A172 (cell line): ENCODE measurements around the gene RCL1. TPM values are rescaled to one million over a fixed set of nuclear protein-coding genes. Genes with fewer than 3 reads are reported as not detected.
"Not testable (repeated sequence)": the region's sequence is repeated elsewhere in the genome, so short reads cannot be mapped to it uniquely, and the experiment has no call there.

ENCODE experiments used
- DNase-seq: peaks from one replicate; pipeline ENCODE4 v3.0.0-alpha.2; 2015; ENCODE audit warnings: low spot score
- total RNA-seq: library from RNA; depleted of rRNA; stranded (reverse); fragments of >200 nt; shearing (Covaris generic); gene quantifications from 2 replicates; pipeline ENCODE4 v1.2.3, GENCODE V29; 2014; rRNA removed

Gene RCL1, protein sequence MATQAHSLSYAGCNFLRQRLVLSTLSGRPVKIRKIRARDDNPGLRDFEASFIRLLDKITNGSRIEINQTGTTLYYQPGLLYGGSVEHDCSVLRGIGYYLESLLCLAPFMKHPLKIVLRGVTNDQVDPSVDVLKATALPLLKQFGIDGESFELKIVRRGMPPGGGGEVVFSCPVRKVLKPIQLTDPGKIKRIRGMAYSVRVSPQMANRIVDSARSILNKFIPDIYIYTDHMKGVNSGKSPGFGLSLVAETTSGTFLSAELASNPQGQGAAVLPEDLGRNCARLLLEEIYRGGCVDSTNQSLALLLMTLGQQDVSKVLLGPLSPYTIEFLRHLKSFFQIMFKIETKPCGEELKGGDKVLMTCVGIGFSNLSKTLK
- total RNA-seq = 10.3 and 12.1 TPM in 2 replicates

DNA sequence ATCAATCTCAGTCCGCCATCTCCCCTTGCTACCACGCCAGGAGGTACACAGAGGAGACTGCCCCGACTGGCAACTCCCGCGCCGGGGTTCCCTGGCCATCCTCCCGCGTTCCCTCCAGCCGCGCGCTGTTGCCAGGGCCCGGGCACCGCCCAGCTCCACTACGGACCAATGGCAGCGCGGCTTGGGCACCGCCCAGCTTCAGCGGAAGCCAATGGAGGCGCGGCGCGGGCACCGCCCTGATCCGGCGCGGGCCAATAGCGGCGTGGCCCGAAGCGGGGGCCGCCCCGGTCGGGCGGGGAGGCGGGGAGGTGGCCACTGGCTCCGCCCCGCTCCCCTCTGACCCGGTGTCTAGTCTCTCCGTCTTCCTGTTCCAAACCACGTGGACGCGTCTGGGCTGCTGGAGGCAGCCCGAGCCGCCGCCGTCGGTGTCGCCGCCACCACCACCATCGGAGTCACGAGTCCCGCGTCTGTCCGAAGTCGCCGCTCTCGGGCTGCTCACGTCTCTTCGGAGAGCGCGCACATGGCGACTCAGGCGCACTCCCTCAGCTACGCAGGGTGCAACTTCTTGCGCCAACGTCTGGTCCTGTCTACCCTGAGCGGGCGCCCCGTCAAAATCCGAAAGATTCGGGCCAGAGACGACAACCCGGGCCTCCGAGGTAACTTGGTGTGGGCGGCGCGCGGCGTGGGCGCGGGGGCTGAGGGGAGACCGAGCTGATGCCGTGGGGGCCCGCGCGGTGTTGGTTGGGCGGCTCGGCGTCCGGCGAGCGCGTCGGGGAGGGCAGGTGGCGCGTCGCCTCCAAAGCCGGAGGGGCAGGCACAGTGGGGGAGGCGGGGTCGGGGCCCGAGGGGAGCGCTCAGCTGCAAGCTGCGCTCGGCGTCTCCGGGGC is at the start of gene RCL1:
Gene RCL1, plus strand, starts transcription at position 373 of the 887 bp plus-strand sequence. Its CDS starts 148 bp downstream, at position 521.
- DNase-seq = peak; percentile 87

DNA sequence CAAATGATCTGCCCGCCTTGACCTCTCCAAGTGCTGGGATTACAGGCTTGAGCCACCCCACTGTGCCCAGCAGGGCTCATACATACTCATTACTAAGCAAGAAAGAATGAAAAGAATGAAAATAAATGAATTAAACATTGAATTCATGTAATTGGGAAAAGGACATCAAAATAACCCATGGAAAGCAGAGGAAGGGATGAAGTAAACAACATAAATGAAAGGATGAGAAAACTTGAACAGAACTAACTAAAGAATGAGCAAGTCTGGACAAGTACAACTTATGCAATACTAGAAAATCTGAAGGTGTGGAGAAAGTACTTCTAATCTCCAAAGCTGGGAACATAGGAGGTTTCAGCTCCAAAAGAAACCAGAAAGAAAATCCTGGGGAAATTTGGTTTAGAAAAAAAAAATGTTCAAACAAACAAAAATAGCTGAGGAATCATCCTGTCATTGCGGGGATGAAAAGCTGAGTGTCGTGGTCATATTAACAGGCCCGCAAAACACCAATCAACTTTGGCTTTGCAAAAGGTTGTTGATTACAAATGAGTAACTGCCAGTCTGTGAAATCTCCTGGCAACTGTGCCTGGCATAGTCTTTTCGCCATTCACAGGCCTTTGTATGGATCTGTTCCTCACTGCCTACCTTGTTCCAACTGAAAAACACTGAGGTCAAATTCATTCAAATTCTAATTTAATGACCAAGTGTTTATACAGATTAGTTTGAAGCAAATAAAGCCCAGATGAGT is 49.4 kb upstream of the RCL1 start:
- no peak for DNase-seq

DNA sequence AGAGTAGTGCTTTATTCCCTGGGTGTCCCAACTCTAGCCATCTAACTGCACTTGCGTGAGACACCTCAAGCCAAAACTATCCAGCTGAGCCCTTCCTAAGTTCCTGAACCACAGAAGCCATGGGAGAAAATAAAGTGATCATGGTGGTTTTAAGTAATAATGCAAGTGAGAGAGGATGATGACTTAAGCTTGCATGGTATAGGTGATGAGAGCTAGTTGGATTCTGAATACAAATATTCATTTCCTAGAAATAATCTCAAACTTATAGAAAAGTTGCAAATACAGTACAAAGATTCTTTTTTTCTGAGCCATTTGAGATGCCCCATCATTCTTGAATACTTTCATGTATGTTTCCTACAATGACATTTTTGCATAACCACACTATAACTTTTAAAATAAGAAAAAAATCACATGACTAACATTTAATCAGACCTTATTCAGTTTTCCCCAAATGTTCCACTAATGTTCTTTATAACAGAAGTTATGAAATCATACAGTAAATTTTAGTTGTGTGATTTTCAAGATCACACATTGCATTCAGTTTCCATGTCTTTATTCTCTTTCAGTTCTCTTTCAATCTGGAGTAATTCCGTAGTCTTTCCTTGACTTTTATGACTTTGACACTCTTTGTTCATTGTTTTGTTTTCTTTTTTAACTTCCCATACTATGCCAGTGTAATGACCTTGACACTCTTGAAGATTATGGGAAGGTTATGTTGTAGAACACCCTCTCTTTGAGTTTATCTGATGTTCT is 46.3 kb upstream of the RCL1 start:
- no peak for DNase-seq

DNA sequence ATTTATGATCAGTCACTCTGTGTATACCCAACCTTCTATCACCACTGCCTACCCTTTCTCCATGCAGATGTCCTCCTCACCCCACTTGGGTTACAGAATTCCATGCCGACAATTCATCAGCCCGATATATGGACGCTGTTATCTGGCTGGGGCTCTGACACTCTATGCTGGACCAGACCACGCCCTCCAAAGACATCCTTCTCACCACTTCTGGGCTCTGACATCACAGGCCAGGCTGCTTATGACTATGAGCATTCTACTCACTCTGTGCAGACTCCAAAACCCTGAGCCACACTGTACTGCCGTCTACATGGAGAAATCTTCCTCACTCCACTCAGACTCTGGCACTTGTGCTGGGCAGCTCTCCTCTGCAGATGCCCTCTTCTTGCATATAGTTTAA is 44.1 kb upstream of the RCL1 start:
- DNase-seq = no peak

DNA sequence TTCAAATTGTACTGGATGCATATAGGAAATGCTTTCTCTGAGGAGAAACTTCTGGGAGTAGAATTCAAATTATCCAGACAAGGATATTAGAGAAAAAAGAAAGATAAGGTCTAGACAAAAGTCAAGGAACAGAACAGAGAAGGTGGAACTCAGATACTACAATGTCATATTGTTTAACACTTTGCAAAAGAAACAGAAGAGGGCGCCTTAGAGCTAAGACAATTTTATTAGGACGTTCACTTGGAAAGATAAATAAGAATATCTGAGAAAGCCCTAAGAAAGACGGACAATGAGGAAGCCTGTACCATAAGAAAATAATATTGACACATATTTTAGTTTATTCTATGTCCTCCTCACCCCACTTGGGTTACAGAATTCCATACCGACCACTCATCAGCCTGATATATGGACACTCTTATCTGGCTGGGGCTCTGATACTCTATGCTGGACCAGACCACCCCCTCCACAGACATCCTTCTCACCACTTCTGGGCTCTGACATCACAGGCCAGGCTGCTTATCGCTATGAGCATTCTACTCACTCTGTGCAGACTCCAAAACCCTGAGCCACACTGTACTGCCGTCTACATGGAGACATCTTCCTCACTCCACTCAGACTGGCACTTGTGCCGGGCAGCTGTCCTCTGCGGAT is 42.6 kb upstream of the RCL1 start:
- peak; percentile 28 for DNase-seq

DNA sequence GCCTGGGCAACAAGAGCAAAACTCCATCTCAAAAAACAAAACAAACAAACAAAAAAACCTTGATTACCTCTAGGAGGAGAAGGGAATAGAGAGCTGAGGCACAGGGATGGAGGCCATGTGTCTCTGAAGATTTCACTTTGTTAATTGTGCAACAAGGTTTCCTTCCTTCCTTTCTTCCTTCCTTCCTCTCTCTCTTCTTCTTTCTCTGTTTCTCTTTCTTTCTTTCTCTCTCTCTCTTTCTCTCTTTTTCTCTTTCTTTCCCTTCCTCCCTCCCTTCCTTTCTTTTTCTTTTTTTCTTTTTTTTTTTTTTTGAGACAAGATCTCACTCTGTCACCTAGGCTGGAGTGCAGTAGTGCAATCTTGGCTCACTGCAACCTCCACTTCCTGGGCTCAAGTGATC is 38.2 kb upstream of the RCL1 start:
- DNase-seq = not testable (repeated sequence)

DNA sequence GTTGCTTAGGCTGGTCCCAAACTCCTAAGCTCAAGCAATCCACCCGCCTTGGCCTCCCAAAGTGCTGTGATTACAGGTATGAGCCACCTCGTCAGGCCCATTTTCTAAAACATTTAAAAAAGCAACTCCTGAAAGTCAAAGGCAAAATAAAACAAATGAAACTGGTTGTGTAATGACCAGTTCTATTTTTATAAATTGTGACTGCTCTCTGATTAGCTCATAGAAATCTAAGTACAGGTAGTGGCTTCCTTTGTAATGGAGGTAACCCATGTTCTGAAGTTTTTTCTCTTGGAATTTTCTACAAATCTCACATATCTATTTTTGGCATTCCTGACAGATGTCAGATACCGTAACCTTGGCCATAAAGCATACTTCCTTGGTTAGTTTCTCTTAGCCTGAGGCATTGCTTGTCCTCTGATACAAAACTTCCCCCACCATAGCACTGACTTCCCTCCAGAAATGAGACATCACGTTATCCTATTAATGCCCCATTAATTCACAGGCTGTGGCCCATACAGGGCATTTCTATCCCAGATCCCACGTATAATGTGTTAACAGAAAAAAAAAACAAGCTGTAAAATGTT is 37.6 kb upstream of the RCL1 start:
- no peak for DNase-seq

DNA sequence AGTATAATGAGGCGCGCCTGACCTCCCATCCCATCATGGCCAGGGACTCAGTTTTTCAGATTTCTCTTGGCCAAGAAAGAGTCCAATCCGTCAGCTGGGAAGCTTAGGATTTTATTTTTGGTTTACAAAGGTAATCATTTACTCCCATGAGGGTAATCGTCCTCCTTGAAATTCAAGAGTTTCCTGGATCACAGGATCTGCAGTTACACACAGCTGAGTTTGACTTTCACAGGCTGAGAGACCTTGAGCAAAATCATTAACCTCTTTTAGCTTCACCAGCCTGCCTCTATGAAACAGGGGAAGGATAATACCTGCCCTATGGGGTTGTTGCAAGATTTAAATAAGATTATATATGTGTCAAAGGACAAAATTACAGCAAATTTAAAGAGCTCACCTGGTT is 36.3 kb upstream of the RCL1 start:
- DNase-seq = no peak

DNA sequence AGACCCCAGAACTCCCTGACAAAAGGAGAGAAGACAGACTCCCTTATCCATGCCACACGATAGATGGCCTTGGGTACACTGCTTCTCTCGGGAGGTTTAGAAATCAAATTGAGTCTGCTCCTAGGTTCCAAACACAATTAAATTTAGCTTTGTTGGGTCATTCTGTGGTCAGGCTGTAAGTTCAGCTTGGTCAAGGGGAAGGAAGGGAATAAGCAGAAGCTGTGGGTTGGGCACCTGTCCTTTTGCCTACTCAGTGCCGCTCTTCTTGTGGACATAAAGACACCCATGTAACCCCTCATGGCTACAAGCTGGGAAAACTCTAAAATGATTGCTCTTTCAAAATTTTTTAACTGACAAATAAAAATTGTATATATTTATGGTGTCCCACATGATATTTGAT is 32.6 kb upstream of the RCL1 start:
- no peak for DNase-seq

DNA sequence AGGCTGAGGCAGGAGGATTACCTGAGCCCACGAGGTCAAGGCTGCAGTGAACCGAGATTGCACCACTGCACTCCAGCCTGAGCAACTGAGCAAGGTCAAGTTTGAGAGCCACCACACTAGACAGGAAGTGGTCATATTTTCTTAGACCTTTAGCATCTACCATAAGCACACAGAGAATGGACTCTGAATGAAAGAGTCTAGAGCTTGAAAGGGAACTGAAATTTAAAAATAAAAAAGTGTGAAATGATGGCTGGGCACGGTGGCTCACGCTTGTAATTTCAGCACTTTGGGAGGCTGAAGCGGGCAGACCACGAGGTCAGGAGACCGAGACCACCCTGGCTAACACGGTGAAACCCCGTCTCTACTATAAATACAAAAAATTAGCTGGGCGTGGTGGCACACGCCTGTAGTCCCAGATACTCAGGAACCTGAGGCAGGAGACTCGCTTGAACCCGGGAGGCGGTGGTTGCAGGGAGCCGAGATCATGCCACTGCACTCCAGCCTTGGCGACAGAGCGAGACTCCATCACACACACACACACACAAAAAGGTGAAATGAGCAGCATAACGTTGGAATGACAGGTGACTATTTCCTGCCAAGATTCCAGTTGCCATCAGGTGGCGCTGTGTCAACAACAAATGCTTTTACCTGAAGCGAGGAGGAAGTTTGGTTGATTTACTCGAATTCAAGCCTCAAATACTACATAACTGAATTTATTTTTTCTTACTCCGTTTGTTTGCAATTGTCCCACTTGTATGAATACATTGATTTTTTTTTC is 30.4 kb upstream of the RCL1 start:
- peak; percentile 62 for DNase-seq

DNA sequence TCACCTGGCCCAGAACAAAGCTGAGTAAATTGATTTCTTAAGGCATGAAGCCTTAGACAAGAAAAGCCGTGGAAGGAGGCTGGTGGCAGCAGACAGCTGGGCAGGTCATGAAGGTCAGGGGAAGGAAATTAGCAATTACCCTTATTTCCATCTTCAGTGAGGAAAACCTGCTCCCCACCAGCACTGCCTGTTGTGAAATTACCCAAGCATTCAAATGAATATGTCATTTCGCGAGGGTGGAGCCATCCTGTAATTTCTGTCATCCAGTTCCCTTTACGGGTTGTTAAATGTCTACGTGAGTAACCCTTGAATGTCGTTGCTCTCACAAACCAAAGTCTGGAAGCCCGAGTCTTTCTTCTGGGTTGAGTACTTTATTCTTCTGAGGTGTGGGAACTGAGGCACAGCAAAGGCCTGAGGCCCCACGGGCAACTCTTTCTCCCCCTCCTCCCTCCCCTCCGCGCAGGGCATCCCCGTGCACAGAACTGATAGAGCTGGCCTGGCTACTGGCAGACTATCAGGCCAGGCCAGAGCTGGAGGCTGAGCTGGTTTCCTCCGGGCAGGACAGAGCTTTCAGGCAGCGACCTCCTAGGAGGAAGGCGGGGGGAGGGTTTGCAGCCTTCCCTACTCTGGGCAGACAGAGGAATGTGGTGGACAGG is 29.7 kb upstream of the RCL1 start:
- no peak for DNase-seq

DNA sequence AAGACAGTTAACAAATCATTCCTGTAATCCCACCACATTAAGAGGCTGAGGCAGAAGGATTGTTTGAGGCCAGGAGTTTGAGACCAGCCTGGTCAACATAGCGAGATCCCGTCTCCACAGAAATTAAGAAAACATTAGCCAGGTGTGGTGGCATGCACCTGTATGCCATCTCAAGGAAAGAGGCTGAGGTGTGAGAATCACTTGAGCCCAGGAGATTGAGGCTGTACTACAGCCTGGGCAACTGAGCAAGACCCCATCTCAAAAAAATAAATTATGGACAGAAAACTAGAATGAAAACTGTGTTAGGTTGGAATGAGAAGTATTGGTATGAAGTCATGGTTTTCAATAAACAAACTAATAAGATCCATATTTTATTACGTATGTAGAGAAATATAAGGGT is 28.7 kb upstream of the RCL1 start:
- DNase-seq = no peak

DNA sequence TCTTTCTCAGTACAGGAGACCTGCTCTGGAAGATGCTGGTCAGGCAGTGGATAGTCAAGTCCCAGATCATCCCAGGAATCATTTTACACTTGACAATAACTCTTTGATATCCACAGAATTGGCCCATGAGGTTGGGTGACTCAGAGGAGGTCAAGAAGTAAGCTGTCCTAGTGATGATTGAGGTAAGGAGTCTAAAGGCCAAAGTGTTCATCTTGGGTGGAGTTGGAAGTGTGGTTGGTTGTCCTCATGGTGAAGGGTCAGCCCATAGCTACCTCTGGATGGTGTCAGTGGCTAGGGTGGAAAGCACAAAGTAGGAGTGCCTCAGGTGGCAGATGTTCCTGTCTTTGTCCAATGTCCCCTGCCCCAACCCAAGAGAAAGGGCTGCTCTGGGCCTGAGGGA is 24.1 kb upstream of the RCL1 start:
- no peak for DNase-seq

DNA sequence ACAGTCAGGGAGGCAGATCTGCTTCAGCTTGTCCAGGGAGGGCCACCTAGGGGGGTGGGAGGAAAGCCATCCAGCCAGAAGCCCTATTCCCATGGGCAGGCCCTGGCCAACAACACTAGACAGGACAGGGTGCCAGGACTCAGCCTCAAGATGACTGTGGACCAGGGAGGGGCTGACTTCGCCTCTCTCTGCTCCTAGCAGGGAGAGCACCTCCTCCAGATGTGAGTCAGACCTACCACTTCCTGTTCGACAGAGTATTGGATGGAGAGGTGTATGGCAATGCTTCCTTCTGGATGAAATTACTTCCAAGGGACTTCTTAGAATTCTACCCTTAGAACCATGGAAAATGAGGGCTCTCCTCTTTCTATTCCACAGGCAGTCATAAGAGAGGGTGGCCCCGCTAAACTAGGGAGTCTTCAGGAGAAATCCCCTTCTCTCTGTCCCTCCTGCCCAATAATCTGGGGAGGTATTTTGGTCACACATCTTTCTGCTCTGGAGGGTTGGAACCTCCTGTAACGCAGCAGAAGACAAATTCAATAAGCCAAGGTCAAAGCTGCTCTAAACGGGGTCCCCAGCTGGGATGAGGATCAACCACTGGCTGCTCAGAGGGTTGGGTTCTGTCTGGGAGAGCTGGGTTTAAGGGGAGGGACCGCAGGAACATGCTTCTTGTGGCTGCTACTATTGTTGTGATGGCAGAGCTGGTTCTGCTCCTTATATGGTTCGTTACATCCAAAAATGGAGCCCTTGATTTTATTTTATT is 23.2 kb upstream of the RCL1 start:
- DNase-seq = peak; percentile 74

DNA sequence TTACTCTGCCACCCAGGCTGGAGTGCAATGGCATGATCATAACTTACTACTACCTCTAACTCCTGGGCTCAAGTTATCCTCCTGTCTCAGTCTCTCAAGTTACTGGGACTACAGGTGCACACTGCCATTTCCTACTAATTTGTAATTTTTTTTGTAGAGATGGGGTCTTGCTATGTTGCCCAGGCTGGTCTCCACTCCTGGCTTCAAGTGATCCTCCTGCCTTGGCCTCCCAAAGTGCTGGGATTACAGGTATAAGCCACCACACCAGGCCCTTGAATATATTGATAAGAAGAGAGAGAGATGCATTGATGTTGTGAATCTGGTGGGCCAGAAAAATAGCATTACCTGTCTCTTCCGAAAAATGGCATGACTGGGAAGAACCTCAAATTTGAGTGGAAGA is 21.0 kb upstream of the RCL1 start:
- no peak for DNase-seq

DNA sequence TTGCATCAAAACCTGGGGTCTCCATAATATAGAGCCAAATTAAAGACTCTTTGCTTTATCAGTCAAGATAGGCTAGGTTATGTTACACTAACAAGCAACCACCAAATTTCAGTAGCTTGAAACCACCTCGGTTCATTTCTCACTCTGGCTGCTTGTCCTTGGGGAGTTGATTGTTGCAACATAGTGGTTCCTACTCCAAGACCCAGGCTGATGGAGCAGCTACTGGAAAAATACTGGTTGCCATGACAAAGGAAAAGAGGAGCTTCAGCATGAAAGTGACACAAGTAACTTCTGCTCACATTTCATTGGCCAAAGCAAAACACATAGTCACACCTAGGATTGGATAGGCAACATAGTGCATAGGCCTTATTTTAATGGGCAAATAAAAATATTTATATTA is 18.5 kb upstream of the RCL1 start:
- DNase-seq = no peak

DNA sequence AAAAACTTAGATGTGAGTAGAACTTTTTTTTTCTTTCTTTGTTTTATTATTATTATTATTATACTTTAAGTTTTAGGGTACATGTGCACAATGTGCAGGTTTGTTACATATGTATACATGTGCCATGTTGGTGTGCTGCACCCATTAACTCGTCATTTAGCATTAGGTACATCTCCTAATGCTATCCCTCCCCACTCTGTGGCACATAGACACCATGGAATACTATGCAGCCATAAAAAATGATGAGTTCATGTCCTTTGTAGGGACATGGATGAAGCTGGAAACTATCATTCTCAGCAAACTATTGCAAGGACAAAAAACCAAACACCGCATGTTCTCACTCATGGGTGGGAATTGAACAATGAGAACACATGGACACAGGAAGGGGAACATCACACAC is 17.8 kb upstream of the RCL1 start:
- not testable (repeated sequence) for DNase-seq

DNA sequence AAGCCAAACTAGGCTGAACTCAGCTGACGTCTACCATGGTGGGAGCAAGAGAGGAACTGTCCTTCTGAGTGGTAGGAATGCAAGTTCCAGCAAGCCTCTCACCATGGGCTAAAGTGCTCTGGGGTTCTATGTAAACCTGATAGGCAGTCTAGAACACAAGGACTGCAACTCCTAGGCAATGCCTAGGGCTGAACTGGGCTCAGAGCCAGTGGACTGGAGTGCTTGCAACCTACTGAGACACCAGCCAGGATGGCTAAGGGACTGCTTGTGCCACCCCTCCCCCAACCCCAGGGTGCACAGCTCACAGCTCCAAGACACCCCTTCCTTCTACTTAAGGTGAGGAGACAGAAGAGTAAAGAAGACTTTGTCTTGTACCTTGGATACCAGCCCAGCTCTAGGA is 12.1 kb upstream of the RCL1 start:
- no peak for DNase-seq

DNA sequence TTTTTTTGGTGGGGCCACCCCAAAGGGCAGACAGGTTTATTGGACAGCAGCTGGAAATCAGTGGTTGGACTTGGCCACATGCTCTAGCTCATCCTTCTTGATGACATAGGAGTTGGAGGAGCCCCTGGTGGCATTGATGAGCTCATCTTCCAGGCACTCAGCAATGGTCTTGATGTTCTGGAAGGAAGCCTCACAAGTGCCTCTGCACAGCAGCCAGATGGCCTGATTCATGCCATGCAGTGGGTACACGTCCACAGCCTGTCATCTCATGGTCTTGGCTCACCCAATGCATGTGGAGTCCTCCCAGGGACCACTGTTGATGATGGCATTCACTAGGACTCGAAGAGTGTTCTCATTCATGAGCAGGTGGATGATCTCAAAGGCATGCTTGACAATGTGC is 11.3 kb upstream of the RCL1 start:
- no peak for DNase-seq
